BLaER1 treated with 17β-estradiol and CSF1 and Interleukin-3, amounts not matched to agents 10 nM and 100 nM (cell line): Measurements from ENCODE around the gene APBB2.

Experiments used
- H3K27ac ChIP-seq, 11 experiments: shearing (Covaris generic); formaldehyde crosslinking; 2 replicates each; pipeline ENCODE4 v1.8.1; 2022
- H3K27me3 ChIP-seq, 11 experiments: shearing (Covaris generic); formaldehyde crosslinking; 2 replicates each; pipeline ENCODE4 v1.8.1; 2022
- H3K36me3 ChIP-seq, 11 experiments: shearing (Covaris generic); formaldehyde crosslinking; 2 replicates each; pipeline ENCODE4 v1.8.1; 2022
- H3K4me1 ChIP-seq, 10 experiments: shearing (Covaris generic); formaldehyde crosslinking; 2 replicates each; pipeline ENCODE4 v1.8.1; 2022
- H3K4me2 ChIP-seq, 11 experiments: shearing (Covaris generic); formaldehyde crosslinking; 2 replicates each; pipeline ENCODE4 v1.8.1; 2022
- H3K4me3 ChIP-seq, 10 experiments: shearing (Covaris generic); formaldehyde crosslinking; 2 replicates each; pipeline ENCODE4 v1.8.1; 2022
- H3K9ac ChIP-seq, 11 experiments: shearing (Covaris generic); formaldehyde crosslinking; 2 replicates each; pipeline ENCODE4 v1.8.1; 2022
- H3K9me3 ChIP-seq, 11 experiments: shearing (Covaris generic); formaldehyde crosslinking; replicated peaks in 1 of 11; 2 replicates each; pipeline ENCODE4 v1.8.1; 2022
- H4K20me1 ChIP-seq, 11 experiments: shearing (Covaris generic); formaldehyde crosslinking; 2 replicates each; pipeline ENCODE4 v1.8.1; 2022
- Cebpa-rat ChIP-seq, 11 experiments: shearing (Covaris generic); IDR thresholded peaks; 2 replicates each; pipeline ENCODE4 v1.8.1; 2022

APBB2 gene

DNA sequence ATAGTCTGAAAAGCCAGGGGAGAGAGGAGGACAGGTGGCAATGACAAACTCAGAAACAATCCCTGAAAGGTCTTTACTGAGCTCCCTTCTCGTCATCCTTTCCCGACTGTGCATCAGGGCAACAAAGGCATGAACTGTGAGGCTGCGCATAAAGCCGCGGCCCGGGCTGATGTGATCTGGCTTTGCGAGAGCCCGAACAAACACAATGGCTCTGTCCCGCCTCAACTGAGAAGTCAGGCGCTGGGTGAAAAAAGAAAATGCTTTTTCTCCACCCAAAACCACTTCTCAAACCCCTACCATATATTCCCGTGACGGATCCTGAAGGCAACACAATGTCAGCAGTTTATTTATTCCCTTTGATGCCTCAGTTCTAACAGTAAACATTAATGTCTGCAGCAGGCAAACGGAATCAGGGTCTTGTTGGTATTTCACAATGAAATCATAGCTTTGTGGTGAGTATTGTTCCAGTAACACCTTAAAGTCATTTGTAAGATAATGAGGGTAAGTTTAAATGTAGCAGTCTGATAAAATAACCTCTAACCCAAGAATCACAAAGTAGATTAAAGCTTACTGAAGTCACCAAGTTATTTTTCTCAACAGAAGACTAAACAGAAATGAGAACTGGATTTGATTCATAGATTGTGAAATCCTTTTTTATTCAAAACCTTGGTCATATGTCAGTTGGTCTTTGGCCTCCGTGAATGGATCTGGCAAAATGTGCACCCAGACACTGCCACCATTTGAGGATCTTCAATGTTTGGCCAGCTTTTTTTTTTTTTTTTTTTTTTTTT is 67.4 kb downstream of the APBB2 start:
- H3K36me3 ChIP-seq = peaks cover 7 to 12% (median 9%) of the 10 kb centered on the region in 11 experiments; a peak in 20 of 22 replicates
- H3K9ac ChIP-seq = no peak overlapping the region
- peaks cover 0 to 10% (median 0%) of the 10 kb centered on the region in 10 experiments; a peak in 4 of 20 replicates for H3K4me1 ChIP-seq

DNA sequence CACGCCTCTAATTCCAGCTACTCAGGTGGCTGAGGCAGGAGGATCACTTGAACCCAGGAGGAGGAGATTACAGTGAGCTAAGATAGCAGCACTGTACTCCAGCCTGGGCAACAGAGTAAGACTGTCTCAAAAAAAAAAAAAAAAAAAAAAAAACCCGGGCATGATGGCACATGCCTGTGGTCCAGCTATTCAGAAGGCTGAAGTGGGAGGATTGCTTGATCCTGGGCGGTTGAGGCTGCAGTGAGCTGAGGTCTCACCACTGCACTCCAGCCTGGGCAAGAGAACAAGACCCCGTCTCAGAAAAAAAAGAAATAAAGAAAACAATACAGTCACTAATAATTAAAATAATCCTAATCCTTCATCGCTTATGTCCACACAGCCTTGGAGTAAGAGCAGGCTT is 68.1 kb downstream of the APBB2 start:
- H3K9ac ChIP-seq = no peak overlapping the region
- H4K20me1 ChIP-seq = peaks cover 0 to 19% (median 0%) of the 10 kb centered on the region in 11 experiments; a peak in 3 of 22 replicates
- TF ChIP-seq Cebpa-rat (IDR thresholded peaks at IDR 0.05) = no peak
- no peak overlapping the region for H3K4me3 ChIP-seq
- peaks cover 14 to 19% (median 16%) of the 10 kb centered on the region in 11 experiments; a peak in 20 of 22 replicates for H3K36me3 ChIP-seq
- no peak overlapping the region for H3K4me2 ChIP-seq
- peaks cover 0 to 10% (median 0%) of the 10 kb centered on the region in 10 experiments; a peak in 4 of 20 replicates for H3K4me1 ChIP-seq
- no peaks in the 10 kb centered on the region for H3K27me3 ChIP-seq
- peaks cover 0 to 16% (median 3%) of the 10 kb centered on the region in 11 experiments; a peak in 3 of 22 replicates for H3K9me3 ChIP-seq
- no peak overlapping the region for H3K27ac ChIP-seq

More for the DNA sequence above, 67.4 kb downstream of the APBB2 start:
- Histone ChIP-seq H3K4me3 (no peak overlapping the region), H3K27me3 (no peaks in the 10 kb centered on the region), H3K4me2 (no peak overlapping the region), H4K20me1 (peaks cover 0 to 19% (median 0%) of the 10 kb centered on the region in 11 experiments; a peak in 3 of 22 replicates), H3K9me3 (peaks cover 0 to 11% (median 2%) of the 10 kb centered on the region in 11 experiments; a peak in 2 of 22 replicates), H3K27ac (no peak overlapping the region)
- no peak for TF ChIP-seq Cebpa-rat (IDR thresholded peaks at IDR 0.05)

DNA sequence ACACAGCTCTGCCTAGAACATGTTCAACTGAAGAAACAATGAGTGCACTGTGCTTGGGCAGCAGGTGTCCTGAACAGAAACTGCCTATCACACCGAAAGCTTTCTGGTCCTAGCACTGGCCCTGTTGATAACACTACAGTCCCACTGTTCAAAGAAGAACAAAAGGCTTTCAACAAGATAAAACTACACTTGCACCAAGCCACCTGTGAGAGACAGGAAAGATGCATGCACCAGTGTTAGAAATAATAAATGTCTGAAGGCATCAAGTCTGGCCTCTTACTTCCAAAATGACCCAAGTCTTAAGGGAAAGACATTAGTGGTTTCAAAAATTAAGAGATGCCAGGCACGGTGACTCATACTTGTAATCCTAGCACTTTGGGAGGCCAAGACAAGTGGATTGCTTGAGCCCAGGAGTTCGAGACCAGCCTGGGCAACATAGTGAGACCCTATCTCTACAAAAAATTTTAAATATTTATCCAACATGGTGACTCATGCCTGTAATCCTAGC is 68.7 kb downstream of the APBB2 start:
- H3K9me3 ChIP-seq = peaks cover 0 to 16% (median 3%) of the 10 kb centered on the region in 11 experiments; a peak in 3 of 22 replicates
- no peak overlapping the region for H3K4me3 ChIP-seq
- TF ChIP-seq Cebpa-rat (IDR thresholded peaks at IDR 0.05) = no peak
- H3K4me1 ChIP-seq = peaks cover 0 to 10% (median 0%) of the 10 kb centered on the region in 10 experiments; a peak in 4 of 20 replicates
- H3K4me2 ChIP-seq = no peak overlapping the region
- H4K20me1 ChIP-seq = peaks cover 0 to 19% (median 0%) of the 10 kb centered on the region in 11 experiments; a peak in 3 of 22 replicates
- H3K36me3 ChIP-seq = peaks cover 16 to 24% (median 20%) of the 10 kb centered on the region in 11 experiments; a peak in 21 of 22 replicates
- no peaks in the 10 kb centered on the region for H3K27me3 ChIP-seq
- no peak overlapping the region for H3K9ac ChIP-seq
- H3K27ac ChIP-seq = no peak overlapping the region

DNA sequence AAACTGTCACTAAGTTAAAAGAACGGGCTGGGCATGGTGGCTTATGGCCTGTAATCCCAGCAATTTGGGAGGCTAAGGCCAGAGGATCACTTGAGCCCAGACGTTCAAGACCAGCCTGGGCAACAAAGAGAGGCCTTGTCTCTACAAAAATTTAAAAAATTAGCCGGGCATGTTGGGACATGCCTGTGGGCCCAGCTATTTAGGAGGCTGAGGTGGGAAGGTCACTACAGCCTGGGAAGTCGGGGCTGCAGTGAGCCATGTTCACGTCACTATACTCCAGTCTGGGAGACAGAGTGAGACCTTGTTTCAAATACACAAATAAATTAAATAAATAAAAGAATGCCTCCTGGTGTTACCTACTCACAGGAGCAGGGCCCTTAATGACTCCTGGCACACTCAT is 69.5 kb downstream of the APBB2 start:
- Histone ChIP-seq H3K4me1 (peaks cover 0 to 10% (median 0%) of the 10 kb centered on the region in 10 experiments; a peak in 4 of 20 replicates), H3K9ac (no peak overlapping the region), H4K20me1 (peaks cover 0 to 19% (median 0%) of the 10 kb centered on the region in 11 experiments; a peak in 3 of 22 replicates), H3K4me3 (no peak overlapping the region), H3K27ac (peak overlapping the region in 3 of 11 experiments; percentile 29 to 49 (median 33); a peak in 4 of 22 replicates), H3K9me3 (peaks cover 0 to 15% (median 0%) of the 10 kb centered on the region in 11 experiments; a peak in 3 of 22 replicates), H3K27me3 (no peaks in the 10 kb centered on the region), H3K4me2 (no peak overlapping the region), H3K36me3 (peaks cover 16 to 30% (median 23%) of the 10 kb centered on the region in 11 experiments; a peak in 21 of 22 replicates)
- no peak for TF ChIP-seq Cebpa-rat (IDR thresholded peaks at IDR 0.05)

DNA sequence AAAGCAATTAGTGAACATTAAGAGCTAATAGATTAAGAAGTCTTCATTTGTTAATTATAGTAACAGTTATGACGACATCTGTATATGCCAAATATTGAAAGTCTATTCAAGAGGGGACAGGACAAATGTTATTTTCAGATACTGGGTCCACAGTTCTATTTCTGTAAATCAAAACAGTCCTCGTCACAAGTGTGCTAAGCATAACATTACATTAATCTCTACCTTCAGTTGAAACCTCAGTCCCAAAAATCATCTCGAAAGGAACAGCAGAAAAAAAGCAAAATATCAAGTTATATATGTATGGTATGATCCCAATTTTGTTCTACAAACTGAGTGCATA is 70.3 kb downstream of the APBB2 start:
- H3K27ac ChIP-seq = no peak overlapping the region

DNA sequence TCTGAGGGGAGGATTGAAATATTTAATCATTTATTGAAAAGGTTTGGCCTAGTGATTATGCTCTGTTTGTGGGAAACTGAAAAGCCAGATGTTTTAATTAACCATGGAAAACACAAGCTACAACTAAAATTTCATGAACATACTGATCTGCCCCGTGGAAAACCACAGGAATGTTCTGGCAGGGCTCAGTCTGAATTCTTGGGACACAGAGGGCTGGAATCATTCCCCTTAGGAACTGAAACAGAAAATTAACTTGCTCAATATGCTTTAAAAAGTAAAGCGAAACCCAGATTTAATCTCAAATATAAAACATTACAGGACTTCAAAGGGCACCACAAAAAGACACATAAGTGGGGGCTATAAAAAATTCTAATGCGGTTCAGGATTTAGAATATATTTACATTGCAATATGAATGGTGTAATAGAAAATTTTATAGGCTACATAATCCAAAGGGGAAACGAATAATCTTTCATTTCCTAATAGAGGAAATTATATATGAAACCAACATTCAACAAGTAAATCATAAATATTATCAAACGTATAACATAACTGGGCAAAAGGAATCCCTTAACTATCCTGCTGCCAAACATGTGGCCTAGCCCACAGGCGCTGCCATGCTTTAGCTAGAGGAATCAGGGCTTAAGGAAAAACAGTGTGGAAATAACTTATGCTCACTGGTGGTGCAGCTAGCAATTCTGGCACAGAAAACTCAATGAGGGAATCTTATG is 70.9 kb downstream of the APBB2 start:
- Histone ChIP-seq H3K27ac (no peak overlapping the region), H3K9me3 (peaks cover 0 to 12% (median 0%) of the 10 kb centered on the region in 11 experiments; a peak in 4 of 22 replicates), H3K36me3 (peaks cover 16 to 32% (median 23%) of the 10 kb centered on the region in 11 experiments; a peak in 21 of 22 replicates), H3K4me3 (no peak overlapping the region), H3K27me3 (no peaks in the 10 kb centered on the region), H4K20me1 (peaks cover 0 to 19% (median 0%) of the 10 kb centered on the region in 11 experiments; a peak in 3 of 22 replicates), H3K4me1 (peaks cover 0 to 10% (median 0%) of the 10 kb centered on the region in 10 experiments; a peak in 4 of 20 replicates), H3K9ac (no peak overlapping the region), H3K4me2 (no peak overlapping the region)
- TF ChIP-seq Cebpa-rat (IDR thresholded peaks at IDR 0.05) = no peak

More for the DNA sequence above, 70.3 kb downstream of the APBB2 start:
- no peak overlapping the region for H3K4me2 ChIP-seq
- H3K9me3 ChIP-seq = peaks cover 0 to 12% (median 0%) of the 10 kb centered on the region in 11 experiments; a peak in 1 of 22 replicates
- H3K4me1 ChIP-seq = peaks cover 0 to 10% (median 0%) of the 10 kb centered on the region in 10 experiments; a peak in 4 of 20 replicates
- H3K27me3 ChIP-seq = no peaks in the 10 kb centered on the region
- peaks cover 16 to 30% (median 23%) of the 10 kb centered on the region in 11 experiments; a peak in 21 of 22 replicates for H3K36me3 ChIP-seq
- H4K20me1 ChIP-seq = peaks cover 0 to 19% (median 0%) of the 10 kb centered on the region in 11 experiments; a peak in 3 of 22 replicates
- no peak overlapping the region for H3K9ac ChIP-seq
- H3K4me3 ChIP-seq = no peak overlapping the region
- TF ChIP-seq Cebpa-rat (IDR thresholded peaks at IDR 0.05) = no peak

DNA sequence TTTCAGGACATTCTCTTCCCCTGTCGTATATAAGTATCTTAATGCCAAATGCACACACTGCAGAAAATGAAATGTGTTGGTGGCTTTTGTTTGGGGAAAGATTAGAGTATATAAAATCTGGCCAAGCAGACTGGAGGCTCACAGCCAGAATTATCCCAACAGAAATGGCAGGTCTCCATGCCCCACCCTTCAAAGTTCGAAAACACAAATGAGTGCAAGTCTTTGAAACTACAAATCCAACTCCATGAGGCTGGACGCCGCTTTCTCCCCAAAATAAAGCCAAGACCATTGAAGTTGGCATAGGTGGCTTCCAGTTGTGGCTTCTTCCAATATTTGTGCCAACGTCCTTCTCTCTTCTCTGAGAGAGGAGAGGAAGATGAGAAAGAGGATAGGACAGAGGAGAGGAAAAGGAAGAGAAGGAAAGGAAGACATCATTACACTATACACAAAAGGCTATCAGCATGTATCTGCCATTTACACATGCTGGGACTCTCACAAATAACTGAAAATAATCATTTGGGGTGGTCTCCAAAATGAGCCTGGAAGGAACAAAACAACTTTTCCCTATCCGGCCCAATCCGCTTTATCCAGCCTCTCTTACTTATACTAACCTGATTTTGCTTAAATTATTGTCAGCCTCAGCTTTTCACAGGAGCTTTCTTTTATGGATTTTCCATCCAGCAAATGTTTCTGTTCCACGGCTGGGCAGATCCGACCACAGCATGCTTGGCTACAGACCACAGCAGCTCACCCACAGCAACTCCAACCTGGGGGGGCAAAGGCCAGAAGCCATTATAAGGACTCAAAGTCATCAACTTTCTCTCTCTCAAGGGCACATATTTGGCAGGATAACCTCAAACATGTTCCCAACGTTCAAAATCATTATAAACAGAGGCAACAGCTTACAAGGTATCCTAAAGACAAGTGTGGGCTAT is 71.7 kb downstream of the APBB2 start:
- Histone ChIP-seq H4K20me1 (peaks cover 0 to 19% (median 0%) of the 10 kb centered on the region in 11 experiments; a peak in 3 of 22 replicates), H3K27ac (no peak overlapping the region), H3K4me1 (peaks cover 0 to 10% (median 0%) of the 10 kb centered on the region in 10 experiments; a peak in 4 of 20 replicates), H3K27me3 (no peaks in the 10 kb centered on the region), H3K9me3 (peaks cover 0 to 19% (median 4%) of the 10 kb centered on the region in 11 experiments; a peak in 8 of 22 replicates), H3K36me3 (peaks cover 18 to 36% (median 24%) of the 10 kb centered on the region in 11 experiments; a peak in 21 of 22 replicates), H3K4me2 (no peak overlapping the region), H3K4me3 (no peak overlapping the region), H3K9ac (no peak overlapping the region)
- TF ChIP-seq Cebpa-rat (IDR thresholded peaks at IDR 0.05) = no peak
